Measurements from ENCODE around the gene PLOD2.

DNA sequence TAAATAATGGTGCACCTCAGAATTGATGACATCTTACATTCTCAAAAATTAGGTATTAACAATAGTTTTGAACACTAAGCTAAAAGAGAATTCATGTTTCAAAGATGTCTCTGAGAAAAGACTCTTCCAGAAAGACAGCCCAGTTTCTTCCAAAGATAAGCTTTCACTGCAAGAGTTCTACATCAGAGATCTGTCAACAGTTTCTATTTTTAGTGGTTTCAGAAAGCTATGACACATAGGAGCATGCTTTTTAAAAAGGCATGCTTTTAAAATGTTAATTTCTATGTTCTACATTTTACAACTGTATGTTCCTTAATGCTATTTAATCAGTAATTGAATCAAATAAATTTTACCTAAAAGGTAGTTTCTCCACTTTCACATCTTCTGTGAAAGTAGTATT is 88.2 kb downstream of the PLOD2 start:
- TF ChIP-seq, protein P1, sequence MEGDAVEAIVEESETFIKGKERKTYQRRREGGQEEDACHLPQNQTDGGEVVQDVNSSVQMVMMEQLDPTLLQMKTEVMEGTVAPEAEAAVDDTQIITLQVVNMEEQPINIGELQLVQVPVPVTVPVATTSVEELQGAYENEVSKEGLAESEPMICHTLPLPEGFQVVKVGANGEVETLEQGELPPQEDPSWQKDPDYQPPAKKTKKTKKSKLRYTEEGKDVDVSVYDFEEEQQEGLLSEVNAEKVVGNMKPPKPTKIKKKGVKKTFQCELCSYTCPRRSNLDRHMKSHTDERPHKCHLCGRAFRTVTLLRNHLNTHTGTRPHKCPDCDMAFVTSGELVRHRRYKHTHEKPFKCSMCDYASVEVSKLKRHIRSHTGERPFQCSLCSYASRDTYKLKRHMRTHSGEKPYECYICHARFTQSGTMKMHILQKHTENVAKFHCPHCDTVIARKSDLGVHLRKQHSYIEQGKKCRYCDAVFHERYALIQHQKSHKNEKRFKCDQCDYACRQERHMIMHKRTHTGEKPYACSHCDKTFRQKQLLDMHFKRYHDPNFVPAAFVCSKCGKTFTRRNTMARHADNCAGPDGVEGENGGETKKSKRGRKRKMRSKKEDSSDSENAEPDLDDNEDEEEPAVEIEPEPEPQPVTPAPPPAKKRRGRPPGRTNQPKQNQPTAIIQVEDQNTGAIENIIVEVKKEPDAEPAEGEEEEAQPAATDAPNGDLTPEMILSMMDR (IDR thresholded peaks at IDR 0.05): no peak
- TF ChIP-seq POLR2A (IDR thresholded peaks at IDR 0.05) (no peak), EP300 (IDR thresholded peaks at IDR 0.05) (no peak)

Measured in tibial nerve (tissue), 4 donors.